GM23248 (cell line): ENCODE data around the gene COL4A5. TPM values are rescaled to one million over a fixed set of nuclear protein-coding genes. Genes with fewer than 3 reads are reported as not detected.
"Not testable (repeated sequence)": the region's sequence is repeated elsewhere in the genome, so short reads cannot be mapped to it uniquely, and the experiment has no call there.

Experiments
- DNase-seq: peaks from one replicate; pipeline ENCODE4 v3.0.0-alpha.2; 2015
- H2AFZ ChIP-seq: fragments of 200-600 bp; sonication (generic); 2 replicates; pipeline ENCODE4 v1.6.1; 2016; ENCODE audit warnings: antibody characterized with exemption
- H3F3A ChIP-seq: fragments of 200-600 bp; sonication (generic); 2 replicates; pipeline ENCODE4 v1.6.1; 2016; ENCODE audit warnings: mild to moderate bottlenecking, antibody characterized with exemption, mixed run types; ENCODE audit not compliant: insufficient read depth
- H3K27ac ChIP-seq: fragments of 200-600 bp; sonication (generic); 2 replicates; pipeline ENCODE4 v1.5.1; 2016; ENCODE audit warnings: mild to moderate bottlenecking
- H3K27me3 ChIP-seq: fragments of 200-600 bp; sonication (generic); replicated peaks from 2 replicates; pipeline ENCODE4 v1.6.1; 2016; ENCODE audit warnings: mild to moderate bottlenecking; ENCODE audit not compliant: insufficient read depth
- H3K36me3 ChIP-seq: fragments of 200-600 bp; sonication (generic); 2 replicates; pipeline ENCODE4 v1.6.1; 2016; ENCODE audit warnings: low read depth, mild to moderate bottlenecking
- H3K4me1 ChIP-seq: fragments of 200-600 bp; sonication (generic); 2 replicates; pipeline ENCODE4 v1.6.1; 2016; ENCODE audit warnings: mild to moderate bottlenecking; ENCODE audit not compliant: insufficient read depth
- H3K4me2 ChIP-seq: fragments of 200-600 bp; sonication (generic); one replicate; pipeline ENCODE4 v1.6.1; 2016; ENCODE audit warnings: mild to moderate bottlenecking; ENCODE audit not compliant: unreplicated experiment
- H3K4me3 ChIP-seq: fragments of 200-600 bp; sonication (generic); 2 replicates; pipeline ENCODE4 v1.5.1; 2016; ENCODE audit warnings: mild to moderate bottlenecking
- H3K79me2 ChIP-seq: fragments of 200-600 bp; sonication (generic); 2 replicates; pipeline ENCODE4 v1.6.1; 2016; ENCODE audit warnings: mild to moderate bottlenecking; ENCODE audit not compliant: insufficient read depth
- H3K9ac ChIP-seq: fragments of 200-600 bp; sonication (generic); 2 replicates; pipeline ENCODE4 v1.6.1; 2016; ENCODE audit warnings: mild to moderate bottlenecking
- H3K9me2 ChIP-seq: fragments of 200-600 bp; sonication (generic); 2 replicates; pipeline ENCODE4 v1.6.1; 2016; ENCODE audit warnings: mixed run types, mild to moderate bottlenecking, moderate library complexity; ENCODE audit not compliant: insufficient read depth
- H3K9me3 ChIP-seq: fragments of 200-600 bp; sonication (generic); one replicate; pipeline ENCODE4 v1.6.1; 2017; ENCODE audit warnings: low read depth
- H4K20me1 ChIP-seq: fragments of 200-600 bp; sonication (generic); 2 replicates; pipeline ENCODE4 v1.6.0; 2016; ENCODE audit not compliant: insufficient read depth
- EZH2 ChIP-seq: fragments of 200-600 bp; sonication (generic); IDR thresholded peaks from 2 replicates; pipeline ENCODE4 v1.6.1; 2018; ENCODE audit warnings: antibody characterized with exemption, mild to moderate bottlenecking; ENCODE audit not compliant: insufficient read depth, poor library complexity, severe bottlenecking
- EZH2phosphoT487 ChIP-seq: fragments of 200-600 bp; sonication (generic); IDR thresholded peaks from 2 replicates; pipeline ENCODE4 v1.6.1; 2018; ENCODE audit warnings: antibody characterized with exemption, moderate library complexity, mild to moderate bottlenecking, low read depth; ENCODE audit not compliant: insufficient read depth
- WGBS, 2 experiments: methylation state at CpG; one replicate each; pipeline ENCODE4 v1.1.6; 2015 to 2017; ENCODE audit warnings: low lambda C conversion rate in 2 of 2, low coverage in 1 of 2; ENCODE audit errors: missing lambda C conversion rate in 2 of 2; 5-methylcytosine and 5-hydroxymethylcytosine counted together
- in situ Hi-C: fragments of 300-500 bp; cut with MboI; formaldehyde crosslinking; loops from 2 replicates; pipeline ENCODE4 v1.15.0; 2020
- polyA plus RNA-seq: library from polyadenylated mRNA; unstranded; fragments of >200 nt; fragmentation: Nextera tagmentation; extraction: Ambion mirVana; gene quantifications from 2 replicates; pipeline ENCODE4 v1.2.1, GENCODE V29; 2016
- total RNA-seq: library from RNA; depleted of rRNA; stranded (reverse); fragments of >200 nt; shearing (Covaris generic); gene quantifications from 2 replicates; pipeline ENCODE4 v1.2.3, GENCODE V29; 2014; rRNA removed

COL4A5 gene
- 13.2 and 14.4 TPM in 2 replicates for total RNA-seq
- 5.3 and 5.8 TPM in 2 replicates for polyA plus RNA-seq

DNA sequence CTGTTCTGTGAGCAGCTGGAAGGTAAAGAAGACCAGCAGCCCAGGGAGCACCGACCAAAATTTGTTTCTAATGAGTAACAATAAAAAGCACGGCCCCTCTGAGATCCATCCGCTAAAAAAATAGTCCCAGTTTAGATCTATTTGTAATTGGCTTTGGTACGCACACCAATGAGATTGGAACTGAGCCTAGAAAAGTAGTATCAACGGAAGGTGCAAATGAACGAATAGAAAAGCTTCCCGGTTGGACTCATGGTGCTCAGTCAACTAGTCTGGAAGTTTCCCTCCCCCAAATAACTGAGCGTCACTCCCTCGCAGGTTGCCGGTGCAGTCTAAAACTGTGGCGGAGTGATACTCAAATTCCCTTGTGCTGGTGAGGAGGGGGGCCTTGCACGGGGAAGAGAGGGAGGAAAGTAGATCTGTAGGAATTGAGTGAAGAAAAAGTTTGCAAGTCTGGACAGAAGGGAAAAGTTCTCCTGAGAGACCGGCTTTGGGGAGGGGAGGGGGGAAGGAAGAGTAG is at the start of gene COL4A5:
Gene COL4A5, plus strand, starts transcription at position 413 of the 517 bp plus-strand sequence. CDS start 288 bp downstream, outside the sequence.
- 4 to 6% methylated on average over 8 to 10 of the region's 13 CpGs for WGBS, 2 experiments
- H3K4me2 ChIP-seq: peak within 1 kb of the TSS; percentile 92

DNA sequence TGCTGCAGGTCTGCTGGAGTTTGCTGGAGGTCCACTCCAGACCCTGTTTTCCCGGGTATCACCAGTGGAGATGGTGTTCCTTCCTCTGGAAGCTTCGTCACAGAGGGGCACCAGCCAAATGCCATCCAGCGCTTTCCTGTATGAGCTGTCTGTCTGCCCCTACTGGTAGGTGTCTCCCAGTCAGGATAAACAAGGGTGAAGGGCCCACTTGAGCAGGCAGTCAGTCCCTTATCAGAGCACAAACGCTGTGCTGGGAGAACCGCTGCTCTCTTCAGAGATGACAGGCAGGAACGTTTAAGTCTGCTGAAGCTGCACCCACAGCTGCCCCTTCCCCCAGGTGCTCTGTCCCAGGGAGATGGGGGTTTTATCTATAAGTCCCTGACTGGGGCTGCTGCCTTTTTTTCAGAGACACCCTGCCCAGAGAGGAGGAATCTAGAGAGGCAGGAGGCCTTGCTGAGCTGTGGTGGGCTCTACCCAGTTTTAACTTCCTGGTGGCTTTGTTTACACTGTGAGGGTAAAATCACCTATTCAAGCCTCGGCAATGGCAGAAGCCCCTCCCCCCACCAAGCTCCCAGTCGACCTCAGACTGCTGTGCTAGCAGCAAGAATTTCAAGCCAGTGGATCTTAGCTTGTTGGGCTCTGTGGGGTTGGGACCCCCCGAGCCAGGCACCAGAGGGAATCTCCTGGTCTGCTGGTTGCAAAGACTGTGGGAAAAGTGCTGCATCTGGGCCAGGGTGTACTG is 48.5 kb upstream of the COL4A5 start:
- H3K4me1 ChIP-seq, H4K20me1 ChIP-seq, H3K27me3 ChIP-seq, H3F3A ChIP-seq, H3K79me2 ChIP-seq, in situ Hi-C loops, H3K4me2 ChIP-seq, H2AFZ ChIP-seq, H3K9me3 ChIP-seq, H3K9ac ChIP-seq, H3K4me3 ChIP-seq, DNase-seq, H3K27ac ChIP-seq, H3K36me3 ChIP-seq, H3K9me2 ChIP-seq: not testable (repeated sequence)
- WGBS, 2 experiments: 76 to 81% methylated on average over 4 to 7 of the region's 9 CpGs

More for the DNA sequence above, at the start of gene COL4A5:
- peak within 1 kb of the TSS; percentile 92 for H2AFZ ChIP-seq
- no peaks in the 10 kb centered on the region for H3K4me1 ChIP-seq
- H3F3A ChIP-seq: no peaks in the 10 kb centered on the region
- H3K79me2 ChIP-seq: no peaks in the 10 kb centered on the region
- no peaks in the 10 kb centered on the region for H3K9me2 ChIP-seq
- in situ Hi-C loops: no loop called here
- H3K27me3 ChIP-seq: no peaks in the 10 kb centered on the region
- H3K27ac ChIP-seq: no peak within 1 kb of the TSS
- H3K36me3 ChIP-seq: no peaks in the 10 kb centered on the region
- TF ChIP-seq EZH2phosphoT487 (no peak), EZH2 (no peak)
- H3K4me3 ChIP-seq: peak within 1 kb of the TSS; percentile 95
- H4K20me1 ChIP-seq: no peaks in the 10 kb centered on the region
- DNase-seq: peak; percentile 79
- H3K9ac ChIP-seq: peak within 1 kb of the TSS; percentile 75
- no peaks in the 10 kb centered on the region for H3K9me3 ChIP-seq

DNA sequence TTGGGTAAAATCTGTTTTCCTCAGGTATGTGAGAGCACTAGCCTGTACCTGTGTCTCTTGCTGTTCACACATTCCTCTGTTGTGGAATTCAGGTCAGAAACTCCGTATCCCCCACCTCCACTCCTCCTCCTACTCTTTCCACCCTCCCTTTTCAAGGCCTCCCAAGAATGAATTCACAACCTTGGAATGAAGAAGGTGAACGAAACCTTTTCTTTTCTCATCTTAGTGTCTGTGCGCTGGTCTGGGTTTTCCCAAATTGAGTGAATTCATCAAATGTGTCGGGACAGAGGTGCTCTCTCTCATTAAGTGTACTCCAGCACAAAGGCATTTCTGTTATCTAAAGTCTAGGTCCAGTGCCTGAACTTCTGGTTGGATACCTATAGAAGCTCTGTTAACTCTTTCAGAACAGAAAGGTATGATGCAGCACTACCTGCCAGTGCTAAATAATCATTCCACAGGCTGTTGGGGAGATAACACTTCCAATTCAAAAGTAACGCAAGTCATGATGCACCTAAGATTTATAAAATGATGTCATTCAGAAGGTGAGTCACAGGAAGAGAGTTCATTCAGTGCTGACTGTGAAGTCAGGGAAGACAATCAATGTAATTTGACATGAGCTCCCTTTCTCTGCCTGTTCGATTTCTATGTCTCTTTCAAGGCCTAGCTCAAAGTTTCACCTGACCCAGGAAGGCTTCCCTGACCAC is 43.3 kb upstream of the COL4A5 start:
- Histone ChIP-seq H3K36me3 (no peaks in the 10 kb centered on the region), H3K4me3 (no peak overlapping the region), H3K79me2 (no peaks in the 10 kb centered on the region), H2AFZ (no peak overlapping the region), H4K20me1 (no peaks in the 10 kb centered on the region), H3F3A (peaks cover 26% of the 10 kb centered on the region), H3K9me3 (no peaks in the 10 kb centered on the region), H3K4me1 (peaks cover 42% of the 10 kb centered on the region), H3K9ac (no peak overlapping the region), H3K4me2 (peak overlapping the region; percentile 65), H3K9me2 (no peaks in the 10 kb centered on the region), H3K27ac (no peak overlapping the region), H3K27me3 (no peaks in the 10 kb centered on the region)
- WGBS, 2 experiments: 79 to 92% methylated on average over 6 of the region's 6 CpGs
- in situ Hi-C loops: no loop called here
- peak; percentile 36 for DNase-seq
- no peak for TF ChIP-seq EZH2phosphoT487
- TF ChIP-seq EZH2: no peak

DNA sequence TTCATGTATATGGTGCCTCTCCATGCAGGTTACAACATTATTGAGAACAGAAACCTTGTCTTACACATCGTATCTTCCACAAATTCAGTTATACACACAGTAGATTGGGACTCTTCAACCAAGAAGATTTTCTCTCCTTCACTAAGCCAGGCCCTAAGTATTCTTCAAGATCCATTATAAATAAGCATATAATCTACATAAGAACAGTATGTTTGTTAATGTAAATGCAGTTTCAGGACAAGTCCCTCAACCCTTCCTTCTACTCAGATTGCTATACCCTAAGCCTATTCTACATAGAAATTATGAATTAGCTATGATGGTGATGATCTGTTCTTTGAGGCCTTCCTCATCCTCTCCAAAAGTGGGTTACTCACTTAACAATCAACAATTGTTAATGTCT is 42.7 kb upstream of the COL4A5 start:
- H3K4me3 ChIP-seq: no peak overlapping the region
- peaks cover 26% of the 10 kb centered on the region for H3F3A ChIP-seq
- H3K27ac ChIP-seq: no peak overlapping the region; the same call in 1 of the 2 replicates
- H3K9me2 ChIP-seq: no peaks in the 10 kb centered on the region
- no peaks in the 10 kb centered on the region for H3K9me3 ChIP-seq
- peaks cover 42% of the 10 kb centered on the region for H3K4me1 ChIP-seq
- H2AFZ ChIP-seq: no peak overlapping the region
- no peaks in the 10 kb centered on the region for H3K79me2 ChIP-seq
- DNase-seq: no peak
- 92 to 96% methylated on average over 1 of the region's 1 CpG for whole genome bisulfite sequencing, 2 experiments
- no peaks in the 10 kb centered on the region for H3K27me3 ChIP-seq
- H3K4me2 ChIP-seq: peak overlapping the region; percentile 65
- no peak overlapping the region for H3K9ac ChIP-seq
- in situ Hi-C loops: no loop called here
- TF ChIP-seq EZH2 (no peak), EZH2phosphoT487 (no peak)
- H4K20me1 ChIP-seq: no peaks in the 10 kb centered on the region
- no peaks in the 10 kb centered on the region for H3K36me3 ChIP-seq
